Testis (tissue), 3 donors: ENCODE data around the gene TTF2. TPM values are rescaled to one million over a fixed set of nuclear protein-coding genes. Genes with fewer than 3 reads are reported as not detected.
"Not testable (repeated sequence)": the region's sequence is repeated elsewhere in the genome, so short reads cannot be mapped to it uniquely, and the experiment has no call there.

ENCODE experiments used
- DNase-seq: peaks from one replicate; pipeline ENCODE4 v3.0.0-alpha.2; 2019
- H3K27ac ChIP-seq, 2 donors: fragments of 200-600 bp; sonication (generic); one replicate each; pipeline ENCODE4 v1.5.1; 2019
- H3K27me3 ChIP-seq: fragments of 200-600 bp; sonication (generic); one replicate; pipeline ENCODE4 v1.5.1; 2019
- H3K36me3 ChIP-seq: fragments of 200-600 bp; sonication (generic); one replicate; pipeline ENCODE4 v1.5.1; 2017; ENCODE audit warnings: low read depth; ENCODE audit errors: missing control alignments
- H3K4me1 ChIP-seq: fragments of 200-600 bp; sonication (generic); one replicate; pipeline ENCODE4 v1.5.1; 2019
- H3K4me3 ChIP-seq, 2 donors: fragments of 200-600 bp; sonication (generic); one replicate each; pipeline ENCODE4 v1.5.1; 2017 to 2019
- H3K9me3 ChIP-seq: fragments of 200-600 bp; sonication (generic); one replicate; pipeline ENCODE4 v1.5.1; 2017
- POLR2A ChIP-seq: fragments of 450-650 bp; IDR thresholded peaks from one replicate; pipeline ENCODE4 v1.6.1; 2017; ENCODE audit warnings: antibody characterized with exemption, mild to moderate bottlenecking, moderate library complexity
- WGBS, 2 donors: methylation state at CpG; one replicate each; pipeline ENCODE4 v1.1.5; 2018; 5-methylcytosine and 5-hydroxymethylcytosine counted together
- intact Hi-C: fragments of 100-400 bp; cut with DNase I; formaldehyde crosslinking; loops from one replicate; pipeline ENCODE4 v1.15.1; 2023; ENCODE audit warnings: low total_unique reads
- polyA plus RNA-seq: library from polyadenylated mRNA; stranded (reverse); fragments of 350-450 nt; fragmentation: Illumina TruSeq; extraction: RNeasy Lipid Tissue Mini Kit (QIAGEN cat#74804); gene quantifications from one replicate; pipeline ENCODE4 v1.2.3, GENCODE V29; 2014; ENCODE audit warnings: low read depth, low replicate concordance; ENCODE audit not compliant: insufficient read depth
- total RNA-seq, 2 donors: library from RNA; depleted of rRNA; stranded (reverse); fragments of >200 nt; gene quantifications; one replicate each; pipeline ENCODE4 v1.2.3, GENCODE V29; 2016
- TF ChIP-seq, protein P1 (sequence below), 3 experiments: fragments of 450-650 bp in 2 of 3; fragments of 200-600 bp in 1 of 3; sonication (generic) in 1 of 3; IDR thresholded peaks; one replicate each; pipeline ENCODE4 v1.5.1; 2016 to 2019; ENCODE audit warnings: antibody characterized with exemption in 3 of 3, mild to moderate bottlenecking in 2 of 3, moderate library complexity in 1 of 3

TTF2 gene
- total and polyA plus RNA-seq, 3 donors from 2014 or later: 20.2 to 26.5 (median 20.8) TPM

- no peak overlapping the region for H3K4me3 ChIP-seq
- no peak for TF ChIP-seq POLR2A
- TF ChIP-seq, protein P1, sequence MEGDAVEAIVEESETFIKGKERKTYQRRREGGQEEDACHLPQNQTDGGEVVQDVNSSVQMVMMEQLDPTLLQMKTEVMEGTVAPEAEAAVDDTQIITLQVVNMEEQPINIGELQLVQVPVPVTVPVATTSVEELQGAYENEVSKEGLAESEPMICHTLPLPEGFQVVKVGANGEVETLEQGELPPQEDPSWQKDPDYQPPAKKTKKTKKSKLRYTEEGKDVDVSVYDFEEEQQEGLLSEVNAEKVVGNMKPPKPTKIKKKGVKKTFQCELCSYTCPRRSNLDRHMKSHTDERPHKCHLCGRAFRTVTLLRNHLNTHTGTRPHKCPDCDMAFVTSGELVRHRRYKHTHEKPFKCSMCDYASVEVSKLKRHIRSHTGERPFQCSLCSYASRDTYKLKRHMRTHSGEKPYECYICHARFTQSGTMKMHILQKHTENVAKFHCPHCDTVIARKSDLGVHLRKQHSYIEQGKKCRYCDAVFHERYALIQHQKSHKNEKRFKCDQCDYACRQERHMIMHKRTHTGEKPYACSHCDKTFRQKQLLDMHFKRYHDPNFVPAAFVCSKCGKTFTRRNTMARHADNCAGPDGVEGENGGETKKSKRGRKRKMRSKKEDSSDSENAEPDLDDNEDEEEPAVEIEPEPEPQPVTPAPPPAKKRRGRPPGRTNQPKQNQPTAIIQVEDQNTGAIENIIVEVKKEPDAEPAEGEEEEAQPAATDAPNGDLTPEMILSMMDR (IDR thresholded peaks at IDR 0.05): no peak
- no peak overlapping the region for H3K27ac ChIP-seq
- WGBS, 2 donors: 84 to 89% methylated on average over 1 of the region's 1 CpG
- H3K36me3 ChIP-seq: no peaks in the 10 kb centered on the region
- no peak for DNase-seq
- intact Hi-C loops: no loop called here
- no peaks in the 10 kb centered on the region for H3K9me3 ChIP-seq
- H3K27me3 ChIP-seq: no peaks in the 10 kb centered on the region
- no peaks in the 10 kb centered on the region for H3K4me1 ChIP-seq
These were observed 41.2 kb downstream of the TTF2 start for GRCh38 chr1:117101334-117101733.

GRCh38 chr1:117101858-117102257 is 41.7 kb downstream of the TTF2 start:
- H3K4me3 ChIP-seq, DNase-seq, H3K4me1 ChIP-seq, H3K27me3 ChIP-seq, H3K27ac ChIP-seq, H3K36me3 ChIP-seq, H3K9me3 ChIP-seq, intact Hi-C loops: not testable (repeated sequence)
- WGBS, 2 donors: 98 to 100% methylated on average over 3 of the region's 3 CpGs

GRCh38 chr1:117104986-117105385 is 44.9 kb downstream of the TTF2 start:
- H3K27ac ChIP-seq: no peak overlapping the region
- H3K36me3 ChIP-seq: no peaks in the 10 kb centered on the region
- no peak for DNase-seq
- WGBS, 2 donors: 76 to 87% methylated on average over 3 of the region's 3 CpGs
- no peak for TF ChIP-seq POLR2A
- TF ChIP-seq, protein P1 (IDR thresholded peaks at IDR 0.05): no peak
- H3K9me3 ChIP-seq: no peaks in the 10 kb centered on the region
- intact Hi-C loops: no loop called here
- no peaks in the 10 kb centered on the region for H3K27me3 ChIP-seq
- no peak overlapping the region for H3K4me3 ChIP-seq
- H3K4me1 ChIP-seq: no peaks in the 10 kb centered on the region

GRCh38 chr1:117105722-117106121 is 45.6 kb downstream of the TTF2 start:
- Histone ChIP-seq H3K36me3 (no peaks in the 10 kb centered on the region), H3K4me1 (no peaks in the 10 kb centered on the region), H3K27ac (no peak overlapping the region), H3K9me3 (no peaks in the 10 kb centered on the region), H3K27me3 (no peaks in the 10 kb centered on the region), H3K4me3 (no peak overlapping the region)
- DNase-seq: no peak
- TF ChIP-seq POLR2A: no peak
- TF ChIP-seq, protein P1 (IDR thresholded peaks at IDR 0.05): no peak
- intact Hi-C loops: no loop called here

DNA sequence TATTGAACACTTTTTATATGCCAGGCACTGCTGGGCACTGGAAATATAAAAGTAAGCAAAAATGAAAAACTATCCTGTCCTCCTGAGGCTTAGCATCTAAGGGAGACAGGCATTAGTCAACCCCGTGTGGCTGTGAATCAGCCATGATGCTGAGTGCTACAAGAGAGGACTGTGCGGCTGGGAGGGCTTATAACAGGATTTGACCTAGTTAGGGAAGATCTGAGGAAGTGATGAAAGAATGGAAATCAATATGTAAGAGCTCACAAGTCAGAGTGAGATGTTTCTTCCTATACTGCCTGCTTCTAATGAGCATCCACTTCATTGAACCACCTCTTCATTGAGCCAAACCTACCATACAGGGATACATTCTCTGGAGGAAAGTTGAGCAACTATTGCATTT is 46.4 kb downstream of the TTF2 start:
- H3K27ac ChIP-seq: no peak overlapping the region
- no peak for TF ChIP-seq POLR2A
- TF ChIP-seq, protein P1 (IDR thresholded peaks at IDR 0.05): no peak
- H3K4me1 ChIP-seq: no peaks in the 10 kb centered on the region
- H3K9me3 ChIP-seq: no peaks in the 10 kb centered on the region
- 89 to 94% methylated on average over 2 of the region's 2 CpGs for WGBS, 2 donors
- H3K4me3 ChIP-seq: no peak overlapping the region
- no peaks in the 10 kb centered on the region for H3K27me3 ChIP-seq
- no peak for DNase-seq
- no peaks in the 10 kb centered on the region for H3K36me3 ChIP-seq
- intact Hi-C loops: no loop called here
